GM10248 (cell line): ENCODE data around the gene S100PBP.
A peak's percentile ranks its signal among the peaks of the same experiment; 100 is the strongest.

Experiments
- CTCF ChIA-PET: fragments of 300-600 bp; sonication (Branson Sonifier 250); formaldehyde crosslinking; extraction: SDS; loops from one replicate; lab custom pipeline; 2021; ENCODE audit warnings: antibody characterized with exemption; lab: Yijun Ruan, JAX
- POLR2A ChIA-PET: fragments of 350-650 bp; sonication (Branson Sonifier 250); formaldehyde crosslinking; extraction: SDS; loops from one replicate; lab custom pipeline; 2020; ENCODE audit warnings: antibody characterized with exemption; lab: Yijun Ruan, JAX
- DNase-seq: peaks from one replicate; pipeline ENCODE4 v3.0.0; 2012; ENCODE audit errors: extremely low spot score
- CTCF ChIP-seq: IDR thresholded peaks from 2 replicates; pipeline ENCODE4 v1.5.1; 2012; ENCODE audit warnings: mild to moderate bottlenecking, low read depth; ENCODE audit errors: extremely low read depth, missing control alignments, control extremely low read depth

Gene S100PBP

GRCh38 chr1:32831878-32832277 lies 14.4 kb downstream of the S100PBP start:
- ChIA-PET POLR2A (no interaction called here), CTCF (interaction anchor here (1.2 kb wide), 1 partner anchor 120 kb away, joined by 4 read pairs; no protein-coding TSS in a partner anchor)

GRCh38 chr1:32848354-32849063 lies 31.1 kb downstream of the S100PBP start:
- CTCF ChIA-PET: interaction anchor here (1.9 kb wide), 1 partner anchor 27 kb away, joined by 4 read pairs; no protein-coding TSS in a partner anchor
- DNase-seq: peak; percentile 29
- POLR2A ChIA-PET: no interaction called here
- TF ChIP-seq CTCF: no peak

More at GRCh38 chr1:32831878-32832277, 14.4 kb downstream of the S100PBP start:
- DNase-seq: no peak
- TF ChIP-seq CTCF: no peak

- POLR2A ChIA-PET: no interaction called here
- DNase-seq: no peak
- CTCF ChIA-PET: interaction anchor here (0.6 to 1.0 kb wide), 2 partner anchors 11 to 100 kb away, joined by 3 read pairs; no protein-coding TSS in a partner anchor
These were observed 38.6 kb downstream of the S100PBP start for GRCh38 chr1:32855861-32856617.

GRCh38 chr1:32858136-32858535 lies 40.7 kb downstream of the S100PBP start:
- ChIA-PET CTCF (interaction anchor here (0.7 to 4.5 kb wide), 3 partner anchors 11 to 112 kb away, joined by 3 to 18 read pairs (median 3); no protein-coding TSS in a partner anchor), POLR2A (no interaction called here)
- DNase-seq: no peak
- no peak for TF ChIP-seq CTCF

More at GRCh38 chr1:32855861-32856617, 38.6 kb downstream of the S100PBP start:
- TF ChIP-seq CTCF: no peak

GRCh38 chr1:32858791-32859190 lies 41.3 kb downstream of the S100PBP start:
- CTCF ChIA-PET: interaction anchor here (0.6 to 5.6 kb wide), 4 partner anchors 9 to 458 kb away, joined by 3 to 35 read pairs (median 11); no protein-coding TSS in a partner anchor
- no peak for DNase-seq
- no peak for TF ChIP-seq CTCF
- POLR2A ChIA-PET: no interaction called here

- POLR2A ChIA-PET: interaction anchor here (0.6 kb wide), 1 partner anchor 115 kb away, joined by 3 read pairs; no protein-coding TSS in a partner anchor
- no peak for TF ChIP-seq CTCF
- CTCF ChIA-PET: interaction anchor here (1.0 to 5.6 kb wide), 4 partner anchors 10 to 73 kb away, joined by 3 to 35 read pairs (median 11); no protein-coding TSS in a partner anchor
- DNase-seq: no peak
These were observed 42.5 kb downstream of the S100PBP start for GRCh38 chr1:32859915-32860314.
